H1 (cell line): ENCODE results near the gene CAPNS1. TPM values are rescaled to one million over a fixed set of nuclear protein-coding genes. Genes with fewer than 3 reads are reported as not detected.

Source experiments
- ATF2 ChIP-seq: IDR thresholded peaks from 2 replicates; pipeline ENCODE4 v1.6.1; 2012; ENCODE audit warnings: low read length, inconsistent platforms
- BACH1 ChIP-seq: IDR thresholded peaks from 2 replicates; pipeline ENCODE4 v1.6.1; 2012; ENCODE audit warnings: low read length, improper control_type of control experiment
- CTCF ChIP-seq, 3 experiments: IDR thresholded peaks; 1 replicate in 2 of 3; 2 replicates in 1 of 3; pipeline versions ENCODE4 v1.5.1 to v1.6.1; 2011; ENCODE audit warnings: low read length in 3 of 3, mild to moderate bottlenecking in 3 of 3, inconsistent platforms in 2 of 3, low read depth in 1 of 3, moderate library complexity in 1 of 3; ENCODE audit not compliant: insufficient read depth in 1 of 3; ENCODE audit errors: control extremely low read depth in 1 of 3
- EGR1 ChIP-seq: IDR thresholded peaks from 2 replicates; pipeline ENCODE4 v1.6.1; 2011; ENCODE audit warnings: low read depth, low read length, borderline replicate concordance
- MAX ChIP-seq: IDR thresholded peaks from 2 replicates; pipeline ENCODE4 v1.6.1; 2012; ENCODE audit warnings: inconsistent platforms
- TBP ChIP-seq: IDR thresholded peaks from 2 replicates; pipeline ENCODE4 v1.6.1; 2011; ENCODE audit warnings: low read depth, low read length, improper control_type of control experiment
- ZNF274 ChIP-seq: IDR thresholded peaks from 2 replicates; pipeline ENCODE4 v1.7.0; 2012; ENCODE audit warnings: low read length, borderline replicate concordance; ENCODE audit errors: extremely low read depth
- polyA plus RNA-seq, 7 experiments: library from polyadenylated mRNA; depleted of rRNA in 3 of 7; stranded (reverse) in 5 of 7; unstranded in 2 of 7; fragments of >200 nt in 5 of 7; fragments of 200-250 nt in 2 of 7; gene quantifications; 1 replicate in 5 of 7; 2 replicates in 1 of 7; 4 replicates in 1 of 7; pipeline versions ENCODE4 v1.2.1 to v1.2.3, GENCODE V29; 2011 to 2013; ENCODE audit warnings: missing spikeins in 2 of 7, mixed read lengths in 2 of 7
- total RNA-seq: library from RNA; stranded (reverse); fragmentation: NEBNext Ultra II Directional; extraction: Animal tissue kit (Norgen Biotek cat#: 25700); gene quantifications from 2 replicates; pipeline ENCODE4 v1.2.1, GENCODE V29; 2021

Gene CAPNS1
- total and polyA plus RNA-seq, 2 of the 8 experiments (the other 6 are each of a cell fraction or from before 2014, with no cell fraction given): 382 to 438 TPM

- TF ChIP-seq ATF2 (no peak), MAX (peak; percentile 39; the same call in 1 of the 2 replicates), BACH1 (no peak), EGR1 (no peak), TBP (no peak; the same call in 1 of the 2 replicates), CTCF (IDR thresholded peaks at IDR 0.05; ENCODE audit: control extremely low read depth in 1 of 3, insufficient read depth in 1 of 3, low read depth in 1 of 3, low read length in 3 of 3) (no peak), ZNF274 (no peak)
- TF ChIP-seq, all 59 proteins: peak for 10
Measured at GRCh38 chr19:36115453-36116343, 24.2 kb upstream of the CAPNS1 start, which contains the start of gene TBCB (continued).
